Measurements from ENCODE around the gene ZNF280C.

- no peak for TF ChIP-seq GATA2 (IDR thresholded peaks at IDR 0.05; ENCODE audit: low read depth, low read length)
- TF ChIP-seq GATA3 (IDR thresholded peaks at IDR 0.05; ENCODE audit: low read depth, low read length), result no peak
Measured at GRCh38 chrX:130204647-130205046, 64.1 kb downstream of the ZNF280C start.
